Bronchial epithelial cell (primary cell): ENCODE results near the gene RABL6. TPM values are rescaled to one million over a fixed set of nuclear protein-coding genes. Genes with fewer than 3 reads are reported as not detected.

ENCODE experiments used
- DNase-seq: peaks from one replicate; pipeline ENCODE4 v3.0.0-alpha.2; 2010; ENCODE audit warnings: low read depth
- FAIRE-seq: peaks from 2 replicates; lab custom pipeline; 2011; peaks lifted over from hg19 to GRCh38; lab: Jason Lieb, UNC
- H3K27me3 ChIP-seq: 2 replicates; pipeline ENCODE4 v1.5.1; 2011; ENCODE audit warnings: low read length; ENCODE audit not compliant: control insufficient read depth, insufficient read depth
- H3K36me3 ChIP-seq: 2 replicates; pipeline ENCODE4 v1.5.1; 2011; ENCODE audit warnings: low read length; ENCODE audit not compliant: control insufficient read depth, insufficient read depth
- H3K4me3 ChIP-seq: 2 replicates; pipeline ENCODE4 v1.5.1; 2011; ENCODE audit warnings: mild to moderate bottlenecking, low read depth, low read length, control low read depth
- total RNA-seq: library from RNA; depleted of rRNA; stranded (reverse); fragments of >200 nt; gene quantifications from 2 replicates; pipeline ENCODE4 v1.2.1, GENCODE V29; 2014
- TF ChIP-seq, protein P1 (sequence below): IDR thresholded peaks from 2 replicates; pipeline ENCODE4 v1.5.1; 2011; ENCODE audit warnings: mild to moderate bottlenecking, moderate library complexity, low read length, control low read depth, inconsistent platforms; ENCODE audit not compliant: insufficient read depth, severe bottlenecking

Gene RABL6
- total RNA-seq, 1 donor from 2014 or later: 79.5 TPM

DNA sequence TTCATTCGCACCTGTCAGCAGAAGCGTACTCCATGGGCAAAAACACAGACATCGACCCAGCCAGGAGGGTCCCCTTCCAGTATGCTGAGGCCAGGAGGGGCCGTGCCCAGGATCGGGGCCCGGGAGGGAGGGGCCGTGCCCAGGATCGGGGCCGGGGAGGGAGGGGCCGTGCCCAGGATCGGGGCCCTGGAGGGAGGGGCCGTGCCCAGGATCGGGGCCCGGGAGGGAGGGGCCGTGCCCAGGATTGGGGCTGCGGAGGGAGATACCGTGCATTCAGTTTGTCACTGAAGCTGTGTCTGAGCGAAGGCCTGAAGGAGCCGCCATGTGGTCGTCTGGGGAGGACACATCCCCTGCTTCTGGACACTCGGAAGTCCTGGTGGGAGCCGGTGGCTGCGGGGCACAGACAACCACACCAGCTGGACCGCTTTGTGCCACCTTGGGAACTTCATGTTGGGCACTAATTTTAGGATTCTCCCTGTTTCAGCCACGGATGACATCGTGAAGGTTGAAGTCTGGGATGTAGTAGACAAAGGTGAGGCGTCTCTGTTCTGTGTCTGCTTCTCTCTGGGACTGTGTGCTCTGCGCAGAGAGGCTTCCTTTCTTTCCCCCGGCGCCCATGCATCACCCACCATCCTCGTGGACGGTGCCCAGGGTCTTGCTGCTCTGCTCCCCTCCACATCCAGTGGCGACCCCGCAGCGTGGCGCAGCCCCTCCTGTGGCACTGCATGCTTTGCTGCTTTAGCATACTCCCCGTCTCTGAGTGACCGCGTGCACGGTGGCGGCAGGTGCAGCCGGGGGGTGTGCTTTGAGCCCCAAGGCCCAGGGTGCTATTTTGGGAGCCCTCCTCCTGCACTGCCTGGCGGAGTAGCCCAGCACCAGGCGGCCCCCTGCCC is 17.8 kb downstream of the RABL6 start:
- H3K4me3 ChIP-seq: no peak overlapping the region
- TF ChIP-seq, protein P1, sequence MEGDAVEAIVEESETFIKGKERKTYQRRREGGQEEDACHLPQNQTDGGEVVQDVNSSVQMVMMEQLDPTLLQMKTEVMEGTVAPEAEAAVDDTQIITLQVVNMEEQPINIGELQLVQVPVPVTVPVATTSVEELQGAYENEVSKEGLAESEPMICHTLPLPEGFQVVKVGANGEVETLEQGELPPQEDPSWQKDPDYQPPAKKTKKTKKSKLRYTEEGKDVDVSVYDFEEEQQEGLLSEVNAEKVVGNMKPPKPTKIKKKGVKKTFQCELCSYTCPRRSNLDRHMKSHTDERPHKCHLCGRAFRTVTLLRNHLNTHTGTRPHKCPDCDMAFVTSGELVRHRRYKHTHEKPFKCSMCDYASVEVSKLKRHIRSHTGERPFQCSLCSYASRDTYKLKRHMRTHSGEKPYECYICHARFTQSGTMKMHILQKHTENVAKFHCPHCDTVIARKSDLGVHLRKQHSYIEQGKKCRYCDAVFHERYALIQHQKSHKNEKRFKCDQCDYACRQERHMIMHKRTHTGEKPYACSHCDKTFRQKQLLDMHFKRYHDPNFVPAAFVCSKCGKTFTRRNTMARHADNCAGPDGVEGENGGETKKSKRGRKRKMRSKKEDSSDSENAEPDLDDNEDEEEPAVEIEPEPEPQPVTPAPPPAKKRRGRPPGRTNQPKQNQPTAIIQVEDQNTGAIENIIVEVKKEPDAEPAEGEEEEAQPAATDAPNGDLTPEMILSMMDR: no peak
- peaks cover 32% of the 10 kb centered on the region for H3K36me3 ChIP-seq
- no peaks in the 10 kb centered on the region for H3K27me3 ChIP-seq
- DNase-seq (no peak), FAIRE-seq (no peak)

DNA sequence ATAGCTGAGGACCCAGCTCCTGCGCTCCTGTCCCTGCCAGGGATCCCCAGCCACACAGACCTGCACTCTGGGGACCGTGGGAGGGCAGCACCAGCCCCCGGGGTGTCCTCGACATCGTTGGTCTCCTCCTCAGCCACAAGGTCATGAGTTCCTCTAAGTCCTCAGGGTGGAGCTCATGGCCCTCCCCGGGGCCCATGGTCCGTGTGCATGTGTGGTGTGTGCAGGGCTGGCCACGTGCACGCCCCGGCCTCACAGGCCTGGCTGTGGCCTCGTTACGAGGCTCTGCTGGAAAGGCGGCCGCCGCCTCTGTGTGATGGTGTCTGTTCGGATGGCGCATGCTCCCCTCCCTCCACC is 18.4 kb downstream of the RABL6 start:
- Histone ChIP-seq H3K36me3 (peaks cover 33% of the 10 kb centered on the region), H3K4me3 (no peak overlapping the region), H3K27me3 (no peaks in the 10 kb centered on the region)
- TF ChIP-seq, protein P1: no peak
- FAIRE-seq (no peak), DNase-seq (no peak)

DNA sequence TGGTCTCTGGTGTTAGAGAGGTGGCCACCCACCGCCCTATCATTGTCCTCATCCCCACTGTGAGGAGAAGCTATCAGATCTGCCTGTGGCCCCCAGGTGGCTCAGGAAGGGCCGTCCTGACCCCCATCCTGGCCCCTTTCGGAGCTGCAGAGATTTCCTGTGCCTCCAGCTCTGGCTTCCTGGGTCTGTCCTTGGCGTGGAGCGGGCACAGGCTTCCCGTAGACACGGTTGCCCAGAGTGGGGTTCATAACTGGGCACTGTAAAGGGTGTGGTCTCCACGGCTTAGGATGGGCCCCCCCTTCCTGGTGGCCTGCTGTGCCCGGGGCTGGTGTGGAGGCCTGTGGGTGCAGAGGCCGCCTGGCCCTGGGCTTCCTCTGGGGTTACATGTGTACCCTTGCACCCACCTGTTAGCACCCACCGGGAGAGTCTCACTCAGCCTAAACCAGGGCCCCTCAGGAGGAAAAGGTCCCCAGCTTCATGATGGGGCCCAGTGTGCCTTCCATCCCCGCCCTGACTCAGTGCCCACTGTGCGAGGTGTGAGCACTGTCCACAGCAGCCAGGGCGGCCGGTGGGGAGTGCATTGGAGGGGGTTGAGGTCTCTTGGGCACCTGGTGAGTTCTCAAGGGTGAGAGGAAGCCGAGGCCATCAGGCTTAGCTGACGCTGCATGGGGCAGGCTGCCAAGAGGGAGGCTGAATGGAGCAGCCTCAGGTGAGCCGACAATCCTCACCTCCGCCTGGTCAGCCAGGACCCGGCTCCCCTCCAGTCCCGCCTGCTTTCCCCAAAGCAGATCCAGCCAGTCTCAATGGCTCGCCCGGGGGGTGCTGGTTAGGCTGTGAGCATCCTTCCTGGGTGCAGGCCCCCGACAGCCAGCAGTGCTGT is 19.2 kb downstream of the RABL6 start:
- DNase-seq (no peak), FAIRE-seq (peak; percentile 23)
- no peak overlapping the region for H3K4me3 ChIP-seq
- H3K27me3 ChIP-seq: no peaks in the 10 kb centered on the region
- TF ChIP-seq, protein P1: no peak
- H3K36me3 ChIP-seq: peaks cover 35% of the 10 kb centered on the region

DNA sequence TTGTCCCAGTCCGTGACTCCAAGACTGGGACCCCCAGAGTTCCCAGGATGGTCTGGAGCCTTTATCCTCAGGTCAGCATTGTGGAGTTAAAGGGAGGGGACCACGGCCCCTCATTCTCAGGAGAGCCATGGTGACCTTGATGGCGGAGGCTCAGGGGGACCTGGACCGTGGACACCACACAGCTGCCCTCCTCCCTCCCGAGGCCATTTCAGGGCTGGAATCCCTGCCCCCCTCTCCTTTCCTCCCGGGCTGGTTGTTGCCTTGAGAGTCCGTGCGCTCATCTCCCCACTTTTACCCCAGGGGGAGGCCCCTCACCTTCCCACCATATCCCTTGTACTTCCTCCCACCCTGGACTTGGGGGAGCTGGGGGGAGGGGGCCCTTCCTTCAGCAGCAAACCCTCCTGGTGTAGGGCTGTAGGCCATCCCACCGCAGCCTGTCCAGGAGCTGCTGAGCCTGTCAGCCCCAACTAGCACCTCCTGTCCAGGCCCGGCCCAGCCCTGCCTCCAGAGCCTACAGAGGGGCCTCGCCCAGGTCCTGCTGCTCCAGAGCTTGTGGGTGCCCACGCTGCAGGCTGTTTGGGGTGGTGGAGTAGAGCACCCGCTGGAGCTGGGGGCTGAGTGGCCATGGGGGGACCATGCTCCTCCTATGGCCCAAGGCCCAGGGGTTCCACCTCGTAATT is 20.2 kb downstream of the RABL6 start:
- TF ChIP-seq, protein P1: no peak
- no peak for FAIRE-seq
- no peak for DNase-seq
- no peaks in the 10 kb centered on the region for H3K27me3 ChIP-seq
- H3K4me3 ChIP-seq: no peak overlapping the region
- peaks cover 36% of the 10 kb centered on the region for H3K36me3 ChIP-seq

DNA sequence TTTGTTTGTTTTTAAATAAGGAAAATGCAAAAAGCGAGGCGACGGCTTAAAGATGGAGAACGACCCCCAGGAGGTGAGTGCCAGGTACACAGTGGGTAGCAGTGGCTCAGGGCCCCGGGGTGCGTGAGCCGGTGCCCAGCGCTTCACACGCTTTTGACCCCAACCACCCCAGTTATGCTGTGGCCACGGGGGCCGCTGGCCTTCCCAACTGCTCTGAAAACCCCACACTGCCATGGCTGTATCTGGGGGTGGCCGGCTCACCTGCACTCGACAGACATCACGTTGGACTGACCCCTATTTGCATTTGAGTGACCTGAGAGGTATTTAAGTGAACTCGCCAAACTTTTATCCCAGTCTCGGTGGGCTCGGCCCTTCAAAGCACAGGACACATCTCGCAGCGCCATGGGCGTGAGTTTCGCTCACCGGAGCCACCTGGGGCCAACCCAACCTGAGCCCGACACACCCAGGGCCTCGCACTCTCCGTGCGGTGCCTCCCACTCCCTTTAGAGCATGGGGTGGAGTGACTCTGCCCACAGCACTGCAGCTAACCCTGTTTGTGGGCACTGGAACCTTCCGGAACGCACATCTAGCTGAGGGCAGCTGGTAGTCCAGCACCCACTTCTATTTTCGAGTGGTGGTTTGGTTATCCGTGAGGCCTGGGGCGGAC is 20.9 kb downstream of the RABL6 start:
- Histone ChIP-seq H3K4me3 (no peak overlapping the region), H3K36me3 (peaks cover 33% of the 10 kb centered on the region), H3K27me3 (no peaks in the 10 kb centered on the region)
- TF ChIP-seq, protein P1: no peak
- FAIRE-seq (no peak), DNase-seq (no peak)
